GM19023 (cell line): ENCODE measurements around the gene EMCN.
A peak's percentile ranks its signal among the peaks of the same experiment; 100 is the strongest.
"Not testable (repeated sequence)": the region's sequence is repeated elsewhere in the genome, so short reads cannot be mapped to it uniquely, and the experiment has no call there.

Source experiments
- ATAC-seq: cut with Tn5 transposase; IDR thresholded peaks from one replicate; pipeline ENCODE4 v1.9.1; 2021; ENCODE audit warnings: mild to moderate bottlenecking, moderate library complexity; ENCODE audit not compliant: unreplicated experiment

Gene EMCN

GRCh38 chr4:100386270-100386669 lies 131.6 kb downstream of the EMCN start:
- no peak for ATAC-seq

DNA sequence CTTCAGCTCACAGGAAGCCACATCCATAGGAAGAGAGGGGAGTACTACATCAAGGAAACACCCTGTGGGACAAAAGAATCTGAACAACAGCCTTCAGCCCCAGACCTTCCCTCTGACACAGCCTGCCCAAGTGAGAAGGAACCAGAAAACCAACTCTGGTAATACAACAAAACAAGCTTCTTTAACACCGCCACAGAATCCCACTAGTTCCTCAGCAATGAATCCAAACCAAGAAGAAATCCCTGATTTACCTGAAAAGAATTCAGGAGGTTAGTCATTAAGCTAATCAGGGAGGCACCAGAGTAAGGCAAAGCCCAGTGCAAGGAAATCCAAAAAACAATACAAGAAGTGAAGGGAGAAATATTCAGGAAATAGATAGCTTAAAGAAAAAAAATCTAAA lies 137.4 kb downstream of the EMCN start:
- ATAC-seq = not testable (repeated sequence)

GRCh38 chr4:100379583-100380105 lies 138.2 kb downstream of the EMCN start:
- ATAC-seq = no peak

DNA sequence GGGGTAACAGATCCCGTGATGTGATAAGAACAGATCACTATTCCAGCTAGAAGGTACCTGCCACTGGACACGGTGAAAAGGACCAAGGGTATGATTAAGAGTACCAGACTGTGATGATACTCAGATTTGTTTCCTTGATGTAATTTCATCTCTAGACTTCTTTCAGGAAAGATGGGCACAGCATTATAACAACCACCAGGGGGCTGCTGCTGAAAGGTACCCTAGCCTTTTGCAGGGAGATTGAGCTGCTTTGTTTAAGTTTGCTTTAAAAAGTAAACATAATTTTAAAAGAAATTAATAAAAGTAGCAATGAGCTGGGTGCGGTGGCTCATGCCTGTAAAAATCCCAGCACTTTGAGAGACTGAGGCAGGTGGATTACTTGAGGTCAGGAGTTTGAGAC lies 145.4 kb downstream of the EMCN start:
- ATAC-seq = no peak

DNA sequence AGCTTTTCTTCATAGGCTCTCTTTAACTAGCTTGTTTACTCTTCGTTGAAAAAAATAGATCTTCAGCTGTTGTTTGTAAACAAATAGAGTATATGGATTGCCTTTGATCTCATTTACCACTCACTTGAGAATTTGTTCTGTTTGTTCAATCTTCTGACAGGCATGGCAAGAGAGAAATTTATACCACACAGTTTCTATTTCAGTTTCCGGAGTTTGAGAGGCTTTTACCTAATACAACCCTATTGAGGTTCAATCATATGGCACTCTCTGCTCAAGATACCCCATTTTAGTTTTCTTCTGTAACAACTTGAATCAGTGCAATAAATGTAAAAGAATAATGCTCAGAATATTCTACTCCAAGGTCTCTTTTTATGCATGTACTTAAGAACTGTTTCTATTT lies 148.0 kb downstream of the EMCN start:
- ATAC-seq = no peak

GRCh38 chr4:100367451-100367850 lies 150.4 kb downstream of the EMCN start:
- ATAC-seq = no peak

DNA sequence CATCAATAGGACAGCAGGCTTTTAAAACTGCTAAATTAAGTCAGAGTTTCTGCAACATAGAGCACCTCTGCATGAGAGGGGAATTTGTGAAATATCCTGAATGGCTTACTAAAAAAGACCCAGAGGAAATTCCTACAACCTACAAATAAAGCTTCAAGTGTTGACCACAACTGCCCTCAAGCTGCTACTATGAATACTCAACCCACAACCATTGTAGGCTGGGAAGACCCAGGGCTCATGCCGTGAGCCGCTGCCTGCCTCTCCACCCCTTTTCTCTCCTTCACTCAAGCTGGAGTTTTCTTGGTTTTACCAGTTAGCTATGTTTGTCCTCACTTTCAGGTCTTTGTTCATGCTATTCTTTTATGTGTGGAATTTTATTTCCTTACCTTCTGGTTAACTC lies 151.6 kb downstream of the EMCN start:
- peak; percentile 68 for ATAC-seq

GRCh38 chr4:100362366-100362765 lies 155.5 kb downstream of the EMCN start:
- ATAC-seq = no peak

GRCh38 chr4:100361336-100361735 lies 156.5 kb downstream of the EMCN start:
- ATAC-seq = no peak

- no peak for ATAC-seq
These were observed 157.6 kb downstream of the EMCN start for GRCh38 chr4:100360211-100360610.

DNA sequence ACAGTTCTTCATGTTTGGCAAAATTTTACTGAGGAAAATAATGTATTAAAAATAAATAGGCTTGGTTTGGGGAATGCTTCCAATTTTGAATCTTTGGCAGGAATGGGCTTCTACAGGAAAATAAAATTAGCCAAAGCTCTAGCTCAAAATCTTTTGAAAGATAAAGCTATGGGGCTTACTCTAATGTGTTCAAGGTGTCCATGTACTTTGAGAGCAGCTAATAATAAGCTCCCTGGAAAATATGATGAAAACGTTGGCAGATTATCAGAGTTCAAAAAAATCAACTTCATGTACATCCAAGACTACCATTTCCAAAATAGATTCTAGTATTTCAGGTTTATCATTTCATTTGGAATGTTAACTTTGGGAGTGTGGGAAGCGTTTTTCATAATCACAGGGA lies 158.4 kb downstream of the EMCN start:
- ATAC-seq = no peak

GRCh38 chr4:100357542-100357941 lies 160.3 kb downstream of the EMCN start:
- no peak for ATAC-seq

DNA sequence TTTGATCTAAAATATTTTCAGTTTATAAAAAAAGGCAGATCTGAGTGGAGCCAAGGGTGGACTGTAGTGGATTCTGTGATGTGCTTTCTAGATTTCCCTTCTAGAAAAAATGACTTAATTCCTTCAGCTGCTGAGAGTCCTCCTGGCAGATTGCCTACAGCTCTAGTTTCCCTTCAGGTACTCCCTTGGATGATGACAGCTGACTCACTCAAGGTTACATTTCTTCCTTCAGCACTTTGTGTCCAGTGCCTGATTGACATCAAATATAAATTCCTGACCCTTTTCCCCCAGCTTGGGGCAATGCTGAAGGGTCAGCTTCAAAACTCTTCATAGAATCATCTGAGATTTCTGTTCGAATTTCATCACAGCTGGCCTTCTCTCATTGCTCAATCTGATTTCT lies 161.7 kb downstream of the EMCN start:
- ATAC-seq = no peak

DNA sequence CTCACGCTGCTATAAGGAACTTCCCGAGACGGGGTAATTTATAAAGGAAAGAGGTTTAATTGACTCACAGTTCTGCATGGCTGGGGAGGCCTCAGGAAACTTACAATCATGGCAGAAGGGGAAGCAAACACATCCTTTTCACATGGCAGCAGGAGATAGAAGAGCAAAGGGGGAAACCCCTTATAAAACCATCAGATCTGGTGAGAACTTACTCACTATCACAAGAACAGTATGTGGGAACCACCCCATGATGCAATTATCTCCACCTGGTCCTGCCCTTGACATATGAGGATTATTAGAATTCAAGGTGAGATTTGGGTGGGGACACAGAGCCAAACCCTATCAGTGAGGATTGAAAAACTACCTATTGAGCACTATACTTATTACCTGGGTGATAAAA lies 165.5 kb downstream of the EMCN start:
- not testable (repeated sequence) for ATAC-seq

GRCh38 chr4:100348473-100348872 lies 169.3 kb downstream of the EMCN start:
- no peak for ATAC-seq

- no peak for ATAC-seq
These were observed 170.6 kb downstream of the EMCN start for GRCh38 chr4:100347241-100347640.

DNA sequence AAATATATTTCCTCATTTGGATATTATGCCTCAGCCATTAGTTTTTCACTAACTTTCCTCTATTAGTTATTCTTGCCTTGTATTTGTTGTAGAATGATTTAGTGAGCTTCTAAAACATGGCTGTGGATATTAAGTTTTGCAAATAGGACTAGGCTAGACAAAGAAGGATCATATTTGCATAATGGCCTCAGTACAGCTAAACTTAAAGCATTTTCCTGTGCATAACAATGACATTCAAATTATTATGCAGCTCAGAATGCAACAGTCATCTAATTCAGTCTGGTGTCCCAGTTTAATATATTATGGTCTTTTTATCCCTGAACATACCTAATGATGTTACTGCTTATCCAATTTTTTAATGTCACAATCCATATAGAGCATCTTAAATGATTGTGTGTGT lies 172.2 kb downstream of the EMCN start:
- ATAC-seq = no peak
